ENCODE measurements around the gene SCGB1C1.
"Not testable (repeated sequence)": the region's sequence is repeated elsewhere in the genome, so short reads cannot be mapped to it uniquely, and the experiment has no call there.

SCGB1C1 gene

GRCh38 chr11:220641-221215, 27.9 kb downstream of the SCGB1C1 start:
- DNase-seq = not testable (repeated sequence)

- DNase-seq = no peak
Measured at GRCh38 chr11:221539-221938, 28.7 kb downstream of the SCGB1C1 start.

DNA sequence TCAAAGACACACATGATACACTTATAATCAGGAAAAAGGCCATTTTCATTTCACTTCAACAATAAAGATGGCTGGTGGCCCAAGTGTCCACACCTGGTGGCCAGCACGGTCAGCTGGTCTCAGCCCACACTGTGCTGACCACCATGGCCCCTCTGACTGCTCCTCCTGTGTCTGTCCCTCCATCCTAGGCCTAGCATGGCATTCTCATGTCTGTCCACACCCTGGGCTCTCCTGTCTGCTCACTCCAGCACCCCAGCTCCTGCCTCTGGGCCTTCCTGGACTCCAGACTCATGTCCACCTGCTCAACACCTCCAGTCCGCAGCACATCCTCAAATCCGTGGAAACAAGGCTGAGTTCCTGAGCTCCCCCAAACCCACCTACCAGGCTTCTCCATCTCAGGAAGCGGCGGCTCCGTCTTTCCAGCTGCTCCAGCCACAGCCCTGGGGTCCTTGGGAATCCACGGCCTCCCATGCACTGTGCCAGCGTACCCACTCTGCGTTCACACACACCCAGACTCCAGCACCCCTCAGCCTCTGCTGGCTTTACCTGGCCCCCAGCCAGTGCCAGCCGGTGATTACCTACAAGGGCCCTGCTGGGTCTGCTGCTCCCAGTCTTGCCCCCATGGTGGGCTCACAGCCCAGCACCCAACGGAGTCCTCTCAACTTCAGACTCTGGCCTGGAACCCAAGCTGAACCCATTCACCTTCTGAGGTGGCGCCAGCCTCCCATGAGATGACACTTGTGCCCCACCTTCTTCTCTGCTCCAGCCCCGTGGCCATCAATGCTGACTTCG, 29.3 kb downstream of the SCGB1C1 start:
- no peak for DNase-seq

- DNase-seq = no peak
Measured at GRCh38 chr11:223026-223789, 30.3 kb downstream of the SCGB1C1 start.

- DNase-seq = no peak
Measured at GRCh38 chr11:223884-224283, 31.0 kb downstream of the SCGB1C1 start.

DNA sequence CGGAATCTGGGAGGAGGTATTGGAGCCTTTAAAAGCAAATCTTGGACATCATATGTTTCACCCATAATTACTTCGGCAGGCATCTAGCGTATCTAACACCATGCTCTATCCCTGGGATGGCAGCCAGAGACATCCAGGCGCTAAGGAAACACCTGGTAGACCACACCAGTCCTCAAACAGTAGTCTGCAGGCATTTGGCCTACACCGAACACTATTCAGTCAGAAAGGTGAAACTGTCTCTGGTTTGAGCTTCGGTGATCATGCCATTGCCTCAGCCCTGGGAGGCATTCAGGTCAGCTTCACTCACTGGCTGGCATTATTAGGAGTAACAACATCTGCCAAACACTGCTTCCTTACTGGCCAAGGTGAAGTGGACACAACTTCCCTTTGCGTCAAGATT, 31.5 kb downstream of the SCGB1C1 start:
- DNase-seq = no peak

GRCh38 chr11:225734-226453, 33.0 kb downstream of the SCGB1C1 start:
- DNase-seq = no peak

- DNase-seq = no peak
Measured at GRCh38 chr11:227824-228379, 35.0 kb downstream of the SCGB1C1 start.

GRCh38 chr11:230431-230830, 37.6 kb downstream of the SCGB1C1 start:
- DNase-seq = no peak

GRCh38 chr11:232783-233565, 40.1 kb downstream of the SCGB1C1 start:
- DNase-seq = no peak

DNA sequence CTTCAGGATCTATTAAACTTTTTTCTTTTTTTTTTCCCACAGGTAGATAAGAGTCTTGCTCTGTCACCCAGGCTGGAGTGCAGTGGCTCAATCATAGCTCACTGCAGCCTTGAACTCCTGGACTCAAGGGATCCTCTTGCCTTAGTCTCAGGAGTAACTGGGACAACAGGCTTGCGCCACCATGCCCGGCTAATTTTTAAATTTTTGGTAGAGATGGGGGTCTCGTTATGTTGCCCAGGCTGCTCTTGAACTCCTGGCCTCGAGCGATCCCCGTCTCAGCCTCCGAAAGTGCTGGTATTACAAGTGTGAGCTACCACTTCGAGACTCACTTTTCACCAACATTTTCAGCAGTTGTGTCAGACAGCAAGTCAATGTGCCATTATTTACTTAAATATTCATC, 42.3 kb downstream of the SCGB1C1 start:
- no peak for DNase-seq

DNA sequence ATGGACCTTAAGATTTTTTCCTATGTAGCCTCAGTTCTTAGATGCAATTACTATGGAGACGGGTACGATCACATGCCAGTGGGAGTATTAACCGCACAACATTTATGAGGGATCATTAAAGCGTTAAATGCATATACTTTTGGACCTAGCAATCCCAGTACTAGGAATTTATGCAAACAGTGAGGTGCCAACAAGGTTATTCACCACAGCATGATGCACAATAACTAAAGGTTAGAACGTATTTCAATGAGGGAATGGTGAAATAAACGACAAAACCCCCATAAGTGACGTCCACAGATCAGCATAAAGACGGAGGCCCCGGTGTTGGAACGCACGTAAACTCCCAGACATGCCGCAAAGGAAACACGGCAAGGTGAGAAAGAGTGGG, 42.7 kb downstream of the SCGB1C1 start:
- DNase-seq = no peak

GRCh38 chr11:235997-236773, 43.3 kb downstream of the SCGB1C1 start, which contains the start of gene SIRT3:
Gene SIRT3, minus strand, starts transcription at chr11:236342. Its CDS starts 14 bp downstream, at chr11:236328.
- DNase-seq = peak; percentile 91

- peak; percentile 90 for DNase-seq
Measured at GRCh38 chr11:236774-237767, 44.2 kb downstream of the SCGB1C1 start, which contains the start of gene PSMD13. Gene PSMD13, plus strand, starts transcription at chr11:236976. Its CDS starts 74 bp downstream, at chr11:237050.

DNA sequence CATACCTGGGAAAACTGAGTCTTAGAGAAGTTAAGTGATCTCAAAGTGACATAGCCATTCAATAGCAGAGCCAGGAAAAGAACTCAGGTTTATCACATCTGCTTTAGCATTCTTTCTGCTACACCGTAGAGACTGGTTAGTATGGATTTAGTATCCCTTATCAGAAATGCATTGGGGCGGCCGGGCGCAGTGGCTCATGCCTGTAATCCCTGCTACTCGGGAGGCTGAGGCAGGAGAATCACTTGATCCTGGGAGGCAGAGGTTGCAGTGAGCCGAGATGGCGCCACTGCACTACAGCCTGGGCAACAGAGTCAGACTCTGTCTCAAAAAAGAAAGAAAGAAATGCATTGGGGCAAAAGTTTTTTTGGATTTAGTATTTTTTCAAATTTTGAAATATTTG, 45.5 kb downstream of the SCGB1C1 start:
- DNase-seq = not testable (repeated sequence)

DNA sequence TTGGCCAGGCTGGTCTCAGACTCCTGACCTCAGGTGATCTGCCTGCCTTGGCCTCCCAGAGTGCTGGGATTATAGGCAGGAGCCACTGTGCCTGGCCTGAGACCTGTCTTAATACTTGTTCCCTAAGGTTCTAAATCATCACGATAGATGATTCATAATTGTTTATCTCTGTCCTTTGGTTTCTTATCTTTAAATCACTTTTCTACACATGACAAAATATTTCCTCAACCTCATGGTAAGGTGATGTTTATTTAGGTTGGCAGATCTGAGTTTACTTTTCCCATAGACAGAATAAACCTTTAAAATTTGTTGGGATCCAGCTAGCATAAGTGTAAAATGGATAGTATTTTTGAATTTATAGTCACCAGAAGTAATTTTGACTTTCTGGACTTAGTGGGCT, 47.4 kb downstream of the SCGB1C1 start:
- no peak for DNase-seq

- DNase-seq = no peak
Measured at GRCh38 chr11:241634-242033, 48.8 kb downstream of the SCGB1C1 start.

Measured in left hindlimb (tissue), 1 donor.